PC-3 (cell line): Measurements from ENCODE around the gene GHITM. TPM values are rescaled to one million over a fixed set of nuclear protein-coding genes. Genes with fewer than 3 reads are reported as not detected.
"Not testable (repeated sequence)": the region's sequence is repeated elsewhere in the genome, so short reads cannot be mapped to it uniquely, and the experiment has no call there.

Experiments
- ATAC-seq: fragments of 200-7000 bp; cut with Tn5 transposase; 2 replicates; pipeline ENCODE4 v1.9.1; 2020; ENCODE audit warnings: mild to moderate bottlenecking, moderate library complexity
- BruUV-seq: library from RNA; stranded (reverse); fragments of 400-500 nt; replicated peaks from 2 replicates; lab custom pipeline; 2021; lab: Mats Ljungman, UMichigan
- CTCF ChIA-PET: fragments of 300-600 bp; sonication (Branson Sonifier 250); formaldehyde crosslinking; loops from one replicate; lab custom pipeline; 2022; ENCODE audit warnings: antibody characterized with exemption; lab: Charles Lee
- POLR2A ChIA-PET: fragments of 300-600 bp; sonication (Branson Sonifier 250); formaldehyde crosslinking; loops from one replicate; lab custom pipeline; 2022; ENCODE audit warnings: antibody characterized with exemption; ENCODE audit not compliant: unreplicated experiment; lab: Charles Lee
- DNase-seq: peaks from one replicate; pipeline ENCODE4 v3.0.0-alpha.2; 2015
- H2AFZ ChIP-seq: fragments of 300-600 bp; sonication (generic); 2 replicates; pipeline ENCODE4 v1.6.0; 2016; ENCODE audit warnings: antibody characterized with exemption, low read length
- H3F3A ChIP-seq: fragments of 300-600 bp; sonication (generic); one replicate; pipeline ENCODE4 v1.6.0; 2017; ENCODE audit warnings: antibody characterized with exemption, low read length, control low read depth, mild to moderate bottlenecking; ENCODE audit not compliant: unreplicated experiment
- H3K27ac ChIP-seq: fragments of 300-600 bp; sonication (generic); 2 replicates; pipeline ENCODE4 v1.5.1; 2016; ENCODE audit warnings: mild to moderate bottlenecking, low read length
- H3K27me3 ChIP-seq: fragments of 300-600 bp; sonication (generic); 2 replicates; pipeline ENCODE4 v1.6.1; 2016; ENCODE audit warnings: low read length, mixed read lengths
- H3K36me3 ChIP-seq: fragments of 300-600 bp; sonication (generic); 2 replicates; pipeline ENCODE4 v1.6.1; 2016; ENCODE audit warnings: low read depth, mixed run types, low read length, mixed read lengths
- H3K4me1 ChIP-seq: fragments of 300-600 bp; sonication (generic); 2 replicates; pipeline ENCODE4 v1.5.1; 2016; ENCODE audit warnings: low read length; ENCODE audit not compliant: insufficient read depth
- H3K4me2 ChIP-seq: fragments of 300-600 bp; sonication (generic); 2 replicates; pipeline ENCODE4 v1.6.0; 2016; ENCODE audit warnings: low read length
- H3K4me3 ChIP-seq: fragments of 300-600 bp; sonication (generic); 2 replicates; pipeline ENCODE4 v1.5.1; 2016; ENCODE audit warnings: mild to moderate bottlenecking, low read length, mixed read lengths
- H3K79me2 ChIP-seq: fragments of 300-600 bp; sonication (generic); 2 replicates; pipeline ENCODE4 v1.6.1; 2017; ENCODE audit warnings: low read length, mixed read lengths
- H3K9ac ChIP-seq: fragments of 300-600 bp; sonication (generic); 2 replicates; pipeline ENCODE4 v1.6.0; 2016; ENCODE audit warnings: mild to moderate bottlenecking, low read length
- H3K9me2 ChIP-seq: fragments of 300-600 bp; sonication (generic); replicated peaks from 2 replicates; pipeline ENCODE4 v1.6.1; 2016; ENCODE audit warnings: mixed run types, low read length, mixed read lengths
- H3K9me3 ChIP-seq: fragments of 300-600 bp; sonication (generic); 2 replicates; pipeline ENCODE4 v1.6.1; 2016; ENCODE audit warnings: low read length, mixed read lengths
- H4K20me1 ChIP-seq: fragments of 300-600 bp; sonication (generic); 2 replicates; pipeline ENCODE4 v1.6.1; 2016; ENCODE audit warnings: low read length, mixed read lengths
- EZH2 ChIP-seq: fragments of 300-600 bp; sonication (generic); IDR thresholded peaks from one replicate; pipeline ENCODE4 v1.6.1; 2017; ENCODE audit warnings: antibody characterized with exemption, mild to moderate bottlenecking, low read length; ENCODE audit not compliant: unreplicated experiment
- EZH2phosphoT487 ChIP-seq: fragments of 300-600 bp; sonication (generic); IDR thresholded peaks from 2 replicates; pipeline ENCODE4 v1.6.1; 2018; ENCODE audit warnings: mild to moderate bottlenecking, antibody characterized with exemption, low read length, borderline replicate concordance
- intact Hi-C: fragments of 100-400 bp; cut with micrococcal nuclease; formaldehyde crosslinking; loops from 2 replicates; pipeline ENCODE4 v1.9.0; 2023
- total RNA-seq: library from RNA; depleted of rRNA; stranded (reverse); fragments of >200 nt; gene quantifications from 2 replicates; pipeline ENCODE4 v1.2.3, GENCODE V29; 2014
- TF ChIP-seq, protein P1 (sequence below): fragments of 300-600 bp; sonication (generic); conservative IDR thresholded peaks from 2 replicates; pipeline ENCODE4 v1.5.1; 2017; ENCODE audit warnings: antibody characterized with exemption, low read depth, mild to moderate bottlenecking, low read length

GHITM gene
- total RNA-seq, 1 experiment from 2014 or later: 211 TPM

DNA sequence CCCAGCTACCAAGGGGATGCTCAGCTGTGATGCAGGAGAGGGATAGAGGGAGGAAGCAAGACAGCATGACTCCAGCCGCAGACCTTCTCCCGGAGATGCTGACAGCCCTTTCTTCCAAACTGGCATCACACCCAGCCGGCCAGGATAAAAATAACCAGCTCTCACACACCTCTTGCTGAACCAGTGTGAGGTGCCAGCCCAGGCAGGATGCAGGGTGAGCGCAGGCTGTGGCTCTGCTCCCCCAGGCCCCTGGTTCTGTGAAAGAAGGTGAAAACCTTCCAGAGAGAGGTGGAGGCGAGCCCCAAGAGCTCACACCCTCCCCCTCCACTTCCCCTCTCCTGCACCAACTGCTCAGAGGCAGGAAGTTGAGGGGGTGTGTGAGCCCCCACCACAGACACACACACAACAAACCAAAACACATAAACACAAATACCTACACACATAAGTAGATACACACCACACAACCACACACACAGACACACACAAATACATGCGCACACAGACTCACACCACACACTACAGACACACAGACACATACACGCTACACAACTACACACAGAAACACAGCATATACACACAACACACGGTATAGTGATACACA is 38.3 kb downstream of the GHITM start:
- no peak overlapping the region for H3K9ac ChIP-seq
- no peaks in the 10 kb centered on the region for H3K79me2 ChIP-seq
- no peak for DNase-seq
- no peaks in the 10 kb centered on the region for H3K36me3 ChIP-seq
- H3K9me3 ChIP-seq: no peaks in the 10 kb centered on the region
- no peak for ATAC-seq
- TF ChIP-seq EZH2phosphoT487: no peak
- TF ChIP-seq EZH2: no peak
- TF ChIP-seq, protein P1, sequence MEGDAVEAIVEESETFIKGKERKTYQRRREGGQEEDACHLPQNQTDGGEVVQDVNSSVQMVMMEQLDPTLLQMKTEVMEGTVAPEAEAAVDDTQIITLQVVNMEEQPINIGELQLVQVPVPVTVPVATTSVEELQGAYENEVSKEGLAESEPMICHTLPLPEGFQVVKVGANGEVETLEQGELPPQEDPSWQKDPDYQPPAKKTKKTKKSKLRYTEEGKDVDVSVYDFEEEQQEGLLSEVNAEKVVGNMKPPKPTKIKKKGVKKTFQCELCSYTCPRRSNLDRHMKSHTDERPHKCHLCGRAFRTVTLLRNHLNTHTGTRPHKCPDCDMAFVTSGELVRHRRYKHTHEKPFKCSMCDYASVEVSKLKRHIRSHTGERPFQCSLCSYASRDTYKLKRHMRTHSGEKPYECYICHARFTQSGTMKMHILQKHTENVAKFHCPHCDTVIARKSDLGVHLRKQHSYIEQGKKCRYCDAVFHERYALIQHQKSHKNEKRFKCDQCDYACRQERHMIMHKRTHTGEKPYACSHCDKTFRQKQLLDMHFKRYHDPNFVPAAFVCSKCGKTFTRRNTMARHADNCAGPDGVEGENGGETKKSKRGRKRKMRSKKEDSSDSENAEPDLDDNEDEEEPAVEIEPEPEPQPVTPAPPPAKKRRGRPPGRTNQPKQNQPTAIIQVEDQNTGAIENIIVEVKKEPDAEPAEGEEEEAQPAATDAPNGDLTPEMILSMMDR: no peak
- H3K4me1 ChIP-seq: no peaks in the 10 kb centered on the region
- H3K4me2 ChIP-seq: no peak overlapping the region
- POLR2A ChIA-PET: no interaction called here
- H2AFZ ChIP-seq: no peak overlapping the region
- CTCF ChIA-PET: no interaction called here
- no peak overlapping the region for H3K27ac ChIP-seq
- intact Hi-C loops: no loop called here
- BruUV-seq: no TSS peak
- 0 out of 2 replicates have a peak, but pooled peaks cover 8% of the 10 kb centered on the region for H3K27me3 ChIP-seq
- no peaks in the 10 kb centered on the region for H4K20me1 ChIP-seq
- H3F3A ChIP-seq: no peaks in the 10 kb centered on the region
- no peak overlapping the region for H3K4me3 ChIP-seq
- no peaks in the 10 kb centered on the region for H3K9me2 ChIP-seq

DNA sequence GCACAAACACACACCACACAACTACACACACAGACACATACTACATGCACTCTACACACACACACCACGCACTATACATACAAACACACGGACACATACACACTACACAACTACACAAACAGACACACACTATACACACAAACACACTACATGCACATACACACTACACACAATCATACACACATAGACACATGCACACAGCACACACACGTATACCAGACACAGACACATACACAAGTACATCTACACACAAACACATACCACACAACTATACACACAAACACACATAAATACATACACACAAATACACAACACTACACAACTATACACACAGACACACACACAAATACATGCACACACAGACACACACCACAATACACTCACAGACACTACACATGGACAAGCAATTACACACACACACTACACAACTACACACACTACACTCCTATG is 38.9 kb downstream of the GHITM start:
- Histone ChIP-seq H3K9ac (no peak overlapping the region), H3K9me2 (no peaks in the 10 kb centered on the region), H3K27me3 (0 out of 2 replicates have a peak, but pooled peaks cover 7% of the 10 kb centered on the region), H3K4me2 (no peak overlapping the region), H3K4me3 (no peak overlapping the region), H3F3A (no peaks in the 10 kb centered on the region), H3K4me1 (no peaks in the 10 kb centered on the region), H3K27ac (no peak overlapping the region), H2AFZ (no peak overlapping the region), H3K9me3 (no peaks in the 10 kb centered on the region), H3K79me2 (no peaks in the 10 kb centered on the region), H3K36me3 (no peaks in the 10 kb centered on the region), H4K20me1 (no peaks in the 10 kb centered on the region)
- DNase-seq (no peak), ATAC-seq (no peak)
- intact Hi-C loops: no loop called here
- ChIA-PET CTCF (no interaction called here), POLR2A (no interaction called here)
- TF ChIP-seq EZH2phosphoT487 (no peak), EZH2 (no peak)
- TF ChIP-seq, protein P1: no peak
- BruUV-seq: no TSS peak

DNA sequence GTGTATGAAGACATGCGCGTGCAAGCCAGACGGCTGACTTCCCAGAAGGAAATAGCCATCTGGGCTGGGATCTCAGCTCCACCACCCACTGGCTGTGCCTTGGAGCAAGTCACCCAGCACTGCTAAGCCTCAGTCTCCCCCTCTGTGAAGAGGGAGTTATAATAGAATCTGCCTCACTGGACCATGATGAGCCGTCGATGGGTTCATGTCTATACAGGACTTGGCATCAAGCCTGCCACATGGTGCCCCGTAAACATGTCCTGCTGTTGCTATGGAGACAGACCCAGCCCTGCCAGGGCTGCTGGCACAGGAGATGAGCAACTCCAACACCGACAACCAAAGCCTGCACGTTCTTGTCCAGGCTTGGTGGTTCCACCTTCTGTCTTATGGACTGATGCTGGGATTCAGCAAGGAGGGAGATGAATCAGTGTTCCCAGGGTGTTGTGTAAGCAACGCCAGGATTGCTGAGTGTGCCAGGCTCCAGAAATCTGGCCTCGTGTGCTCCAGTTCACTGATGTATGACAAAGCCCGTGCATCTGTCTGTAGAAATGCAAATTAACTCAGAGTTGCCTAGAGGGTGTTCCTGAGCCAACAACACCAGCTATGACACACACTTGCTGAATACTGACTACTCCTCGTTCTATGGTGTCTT is 39.9 kb downstream of the GHITM start:
- Histone ChIP-seq H3K27me3 (no peaks in the 10 kb centered on the region), H3K4me3 (no peak overlapping the region), H3F3A (no peaks in the 10 kb centered on the region), H3K27ac (no peak overlapping the region), H3K4me2 (no peak overlapping the region), H3K36me3 (no peaks in the 10 kb centered on the region), H4K20me1 (no peaks in the 10 kb centered on the region), H3K9me3 (no peaks in the 10 kb centered on the region), H3K79me2 (no peaks in the 10 kb centered on the region), H3K9ac (no peak overlapping the region), H2AFZ (no peak overlapping the region), H3K9me2 (no peaks in the 10 kb centered on the region), H3K4me1 (no peaks in the 10 kb centered on the region)
- no TSS peak for BruUV-seq
- ATAC-seq (no peak), DNase-seq (no peak)
- TF ChIP-seq EZH2phosphoT487 (no peak), EZH2 (no peak)
- TF ChIP-seq, protein P1: no peak
- ChIA-PET POLR2A (no interaction called here), CTCF (no interaction called here)
- intact Hi-C loops: no loop called here

DNA sequence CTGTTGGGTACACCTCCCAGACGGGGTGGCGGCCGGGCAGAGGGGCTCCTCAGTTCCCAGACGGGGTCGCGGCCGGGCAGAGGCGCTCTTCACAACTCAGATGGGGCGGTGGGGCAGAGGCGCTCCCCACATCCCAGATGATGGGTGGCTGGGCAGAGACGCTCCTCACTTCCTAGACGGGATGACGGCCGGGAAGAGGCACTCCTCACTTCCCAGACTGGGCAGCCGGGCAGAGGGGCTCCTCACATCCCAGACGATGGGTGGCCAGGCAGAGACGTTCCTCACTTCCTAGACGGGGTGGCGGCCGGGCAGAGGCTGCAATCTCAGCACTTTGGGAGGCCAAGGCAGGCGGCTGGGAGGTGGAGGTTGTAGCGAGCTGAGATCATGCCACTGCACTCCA is 41.1 kb downstream of the GHITM start:
- H2AFZ ChIP-seq, H3F3A ChIP-seq, H3K4me3 ChIP-seq, H3K79me2 ChIP-seq, H3K9ac ChIP-seq, H4K20me1 ChIP-seq, H3K27me3 ChIP-seq, H3K9me2 ChIP-seq, ATAC-seq, intact Hi-C loops, H3K36me3 ChIP-seq, DNase-seq, H3K4me2 ChIP-seq, H3K9me3 ChIP-seq, H3K4me1 ChIP-seq, BruUV-seq, POLR2A ChIA-PET, CTCF ChIA-PET, H3K27ac ChIP-seq: not testable (repeated sequence)
